ENCODE measurements around the gene ATP5F1C.
A peak's percentile ranks its signal among the peaks of the same experiment; 100 is the strongest.
"Not testable (repeated sequence)": the region's sequence is repeated elsewhere in the genome, so short reads cannot be mapped to it uniquely, and the experiment has no call there.

ATP5F1C gene

GRCh38 chr10:7794251-7795026, 6.5 kb downstream of the ATP5F1C start:
- DNase-seq (ENCODE audit: low spot score) = no peak

- no peak for DNase-seq (ENCODE audit: low spot score)
Measured at GRCh38 chr10:7795605-7796004, 7.6 kb downstream of the ATP5F1C start.

- no peak for DNase-seq (ENCODE audit: low spot score)
Measured at GRCh38 chr10:7797582-7797981, 9.6 kb downstream of the ATP5F1C start.

- no peak for DNase-seq (ENCODE audit: low spot score)
Measured at GRCh38 chr10:7802606-7803005, 14.6 kb downstream of the ATP5F1C start.

GRCh38 chr10:7804216-7804615, 16.2 kb downstream of the ATP5F1C start:
- no peak for DNase-seq (ENCODE audit: low spot score)

- no peak for DNase-seq (ENCODE audit: low spot score)
Measured at GRCh38 chr10:7804741-7805140, 16.8 kb downstream of the ATP5F1C start.

GRCh38 chr10:7808686-7809267, 20.8 kb downstream of the ATP5F1C start:
- no peak for DNase-seq (ENCODE audit: low spot score)

GRCh38 chr10:7810443-7810842, 22.5 kb downstream of the ATP5F1C start:
- DNase-seq (ENCODE audit: low spot score) = no peak

- no peak for DNase-seq (ENCODE audit: low spot score)
Measured at GRCh38 chr10:7811000-7811399, 23.0 kb downstream of the ATP5F1C start.

- DNase-seq (ENCODE audit: low spot score) = not testable (repeated sequence)
Measured at GRCh38 chr10:7811743-7812142, 23.8 kb downstream of the ATP5F1C start.

- DNase-seq (ENCODE audit: low spot score) = no peak
Measured at GRCh38 chr10:7813481-7813880, 25.5 kb downstream of the ATP5F1C start.

- DNase-seq (ENCODE audit: low spot score) = no peak
Measured at GRCh38 chr10:7817576-7817975, 29.6 kb downstream of the ATP5F1C start.

GRCh38 chr10:7817984-7818294, 30.0 kb downstream of the ATP5F1C start:
- no peak for DNase-seq (ENCODE audit: low spot score)

- peak; percentile 93 for DNase-seq (ENCODE audit: low spot score)
Measured at GRCh38 chr10:7818295-7819120, 30.5 kb downstream of the ATP5F1C start, which contains the start of gene TAF3. TAF3 (plus strand) TSS chr10:7818505; CDS start chr10:7818710, 205 bp downstream.

GRCh38 chr10:7819121-7819460, 31.1 kb downstream of the ATP5F1C start:
- peak; percentile 53 for DNase-seq (ENCODE audit: low spot score)

GRCh38 chr10:7824251-7824650, 36.3 kb downstream of the ATP5F1C start:
- DNase-seq (ENCODE audit: low spot score) = no peak

GRCh38 chr10:7826971-7827370, 39.0 kb downstream of the ATP5F1C start:
- DNase-seq (ENCODE audit: low spot score) = no peak

- DNase-seq (ENCODE audit: low spot score) = no peak
Measured at GRCh38 chr10:7829289-7829834, 41.4 kb downstream of the ATP5F1C start.

GRCh38 chr10:7832060-7832459, 44.1 kb downstream of the ATP5F1C start:
- no peak for DNase-seq (ENCODE audit: low spot score)

GRCh38 chr10:7833210-7833609, 45.2 kb downstream of the ATP5F1C start:
- DNase-seq (ENCODE audit: low spot score) = no peak

- DNase-seq (ENCODE audit: low spot score) = no peak
Measured at GRCh38 chr10:7834262-7834661, 46.3 kb downstream of the ATP5F1C start.

- DNase-seq (ENCODE audit: low spot score) = no peak
Measured at GRCh38 chr10:7836571-7836970, 48.6 kb downstream of the ATP5F1C start.

- DNase-seq (ENCODE audit: low spot score) = no peak
Measured at GRCh38 chr10:7846591-7846990, 58.6 kb downstream of the ATP5F1C start.
